Measurements from ENCODE around the gene RAPGEF5. TPM values are rescaled to one million over a fixed set of nuclear protein-coding genes. Genes with fewer than 3 reads are reported as not detected.

The RAPGEF5 gene
- total RNA-seq, 4 donors from 2014 or later = 21.2 to 27.0 (median 24.1) TPM

DNA sequence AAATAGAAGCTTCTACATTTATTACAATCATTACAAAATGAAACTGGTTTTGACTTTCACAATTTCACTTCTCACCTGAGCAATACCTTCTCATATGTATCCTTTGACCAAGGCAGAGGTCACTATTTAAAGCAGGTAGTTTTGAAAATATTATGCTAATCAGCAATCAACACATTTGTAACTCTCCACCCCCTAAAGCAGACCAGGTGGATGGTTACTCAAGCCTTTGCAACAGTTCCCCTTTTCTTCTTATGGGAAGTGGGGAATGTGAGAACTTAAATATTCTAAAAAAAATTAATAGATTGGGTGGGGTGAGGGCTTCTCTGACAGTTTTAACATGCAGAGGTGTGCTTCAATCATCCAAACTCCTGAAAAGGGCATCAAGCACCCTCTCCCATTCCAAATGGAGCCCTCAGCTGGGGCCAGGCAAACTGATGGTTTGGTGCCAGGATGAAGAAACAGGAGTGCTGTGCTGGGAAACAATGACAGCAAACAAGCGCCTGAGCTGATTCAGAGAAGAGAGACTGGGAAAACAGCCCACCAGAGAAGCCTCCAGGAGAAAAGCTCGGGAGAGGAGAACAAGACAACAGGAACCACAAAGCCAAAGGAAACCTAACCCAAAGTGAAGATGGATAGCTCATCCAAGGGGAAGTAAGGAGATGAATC, 17.1 kb downstream of the RAPGEF5 start:
- no peak overlapping the region for H3K27ac ChIP-seq (replicated peaks in 1 of 4)
- TF ChIP-seq CTCF (IDR thresholded peaks at IDR 0.05) = no peak
- TF ChIP-seq POLR2A (IDR thresholded peaks at IDR 0.05; ENCODE audit: low read depth) = no peak
- no peak for TF ChIP-seq POLR2AphosphoS5 (IDR thresholded peaks at IDR 0.05)
- TF ChIP-seq EP300 (IDR thresholded peaks at IDR 0.05) = no peak
- H3K4me3 ChIP-seq = no peak overlapping the region
- no peaks in the 10 kb centered on the region for H3K4me1 ChIP-seq
- no peaks in the 10 kb centered on the region for H3K36me3 ChIP-seq
- intact Hi-C loops (cut with DNase I) = no loop called here
- no peak for DNase-seq (ENCODE audit: extremely low spot score)
- 86% methylated on average over 2 of the region's 2 CpGs for WGBS
- H3K27me3 ChIP-seq = no peaks in the 10 kb centered on the region
- no peaks in the 10 kb centered on the region for H3K9me3 ChIP-seq

- Histone ChIP-seq H3K36me3 (no peaks in the 10 kb centered on the region), H3K9me3 (no peaks in the 10 kb centered on the region), H3K4me1 (no peaks in the 10 kb centered on the region), H3K27ac (replicated peaks in 1 of 4) (no peak overlapping the region), H3K27me3 (no peaks in the 10 kb centered on the region), H3K4me3 (no peak overlapping the region)
- intact Hi-C loops (cut with DNase I) = no loop called here
- 82% methylated on average over 7 of the region's 7 CpGs for WGBS
- peak; percentile 26 for DNase-seq (ENCODE audit: extremely low spot score)
- TF ChIP-seq POLR2AphosphoS5 (IDR thresholded peaks at IDR 0.05) = no peak
- no peak for TF ChIP-seq EP300 (IDR thresholded peaks at IDR 0.05)
- TF ChIP-seq POLR2A (IDR thresholded peaks at IDR 0.05; ENCODE audit: low read depth) = no peak
- no peak for TF ChIP-seq CTCF (IDR thresholded peaks at IDR 0.05)
Measured at GRCh38 chr7:22338877-22339276, 18.1 kb downstream of the RAPGEF5 start.

GRCh38 chr7:22338411-22338810, 18.5 kb downstream of the RAPGEF5 start:
- no peak for DNase-seq (ENCODE audit: extremely low spot score)
- no peak overlapping the region for H3K4me3 ChIP-seq
- no peaks in the 10 kb centered on the region for H3K36me3 ChIP-seq
- no peak for TF ChIP-seq POLR2A (IDR thresholded peaks at IDR 0.05; ENCODE audit: low read depth)
- no peak for TF ChIP-seq CTCF (IDR thresholded peaks at IDR 0.05)
- no peak for TF ChIP-seq EP300 (IDR thresholded peaks at IDR 0.05)
- TF ChIP-seq POLR2AphosphoS5 (IDR thresholded peaks at IDR 0.05) = no peak
- no peaks in the 10 kb centered on the region for H3K4me1 ChIP-seq
- H3K9me3 ChIP-seq = no peaks in the 10 kb centered on the region
- 41% methylated on average over 2 of the region's 2 CpGs for WGBS
- intact Hi-C loops (cut with DNase I) = no loop called here
- H3K27ac ChIP-seq (replicated peaks in 1 of 4) = no peak overlapping the region
- H3K27me3 ChIP-seq = no peaks in the 10 kb centered on the region

DNA sequence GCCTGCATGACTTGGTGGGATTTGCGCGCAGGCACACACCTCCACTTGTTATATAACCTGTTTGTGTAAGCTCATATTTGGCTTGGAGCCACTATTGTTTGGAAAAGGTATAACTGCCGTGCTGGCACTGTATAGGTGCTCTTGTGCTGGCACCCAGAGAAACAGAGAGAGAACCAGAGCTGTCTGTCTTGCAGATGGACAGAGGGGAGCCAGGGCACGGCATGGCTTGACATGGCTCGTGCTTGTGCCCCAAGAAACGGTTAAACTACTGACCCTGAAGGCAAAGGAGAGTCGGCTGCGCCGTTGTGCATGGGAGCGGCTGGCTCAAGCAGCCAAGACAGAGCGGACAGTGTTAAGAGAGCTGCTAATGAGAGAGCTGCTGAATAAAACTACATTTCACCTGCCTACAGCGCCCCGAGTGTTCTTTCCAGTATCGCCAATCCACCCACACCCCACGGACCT, 23.2 kb downstream of the RAPGEF5 start:
- Histone ChIP-seq H3K9me3 (no peaks in the 10 kb centered on the region), H3K36me3 (no peaks in the 10 kb centered on the region), H3K4me1 (no peaks in the 10 kb centered on the region), H3K4me3 (no peak overlapping the region), H3K27me3 (peaks cover 0 to under 1% (median 0%) of the 10 kb centered on the region in 4 donors), H3K27ac (replicated peaks in 1 of 4) (no peak overlapping the region)
- peak; percentile 90 for DNase-seq (ENCODE audit: extremely low spot score)
- TF ChIP-seq EP300 (IDR thresholded peaks at IDR 0.05) (no peak), POLR2AphosphoS5 (IDR thresholded peaks at IDR 0.05) (no peak), POLR2A (IDR thresholded peaks at IDR 0.05; ENCODE audit: low read depth) (no peak), CTCF (IDR thresholded peaks at IDR 0.05) (no peak)
- intact Hi-C loops (cut with DNase I) = no loop called here
- WGBS = 80% methylated on average over 6 of the region's 15 CpGs

DNA sequence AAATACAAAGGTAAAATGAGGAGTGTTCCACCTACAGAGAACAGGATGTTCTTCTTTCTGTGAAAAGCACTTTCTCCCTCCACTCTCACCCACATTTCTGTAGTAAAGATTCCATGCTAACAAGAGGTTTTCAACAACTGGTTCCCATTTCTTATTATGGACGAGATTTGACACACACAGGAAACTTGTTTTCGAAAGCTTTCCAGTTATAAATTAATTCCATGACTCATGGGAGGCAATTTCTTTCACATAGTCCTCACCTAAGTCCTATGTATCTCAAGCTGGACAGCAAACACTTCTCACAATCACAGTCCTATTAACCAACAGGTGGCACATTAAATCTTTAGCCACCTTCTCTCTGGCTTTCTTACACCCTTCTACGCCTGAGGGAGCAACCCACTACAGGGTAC, 24.5 kb downstream of the RAPGEF5 start:
- intact Hi-C loops (cut with DNase I) = no loop called here
- no peak for TF ChIP-seq POLR2A (IDR thresholded peaks at IDR 0.05; ENCODE audit: low read depth)
- no peak for TF ChIP-seq EP300 (IDR thresholded peaks at IDR 0.05)
- TF ChIP-seq POLR2AphosphoS5 (IDR thresholded peaks at IDR 0.05) = no peak
- no peak for TF ChIP-seq CTCF (IDR thresholded peaks at IDR 0.05)
- Histone ChIP-seq H3K4me3 (no peak overlapping the region), H3K4me1 (no peaks in the 10 kb centered on the region), H3K27me3 (peaks cover 0 to 3% (median 0%) of the 10 kb centered on the region in 4 donors), H3K9me3 (no peaks in the 10 kb centered on the region), H3K27ac (replicated peaks in 1 of 4) (no peak overlapping the region), H3K36me3 (no peaks in the 10 kb centered on the region)
- WGBS = 67% methylated on average over 3 of the region's 3 CpGs
- peak; percentile 29 for DNase-seq (ENCODE audit: extremely low spot score)

Measured in esophagus muscularis mucosa (tissue), 4 donors.